Natural killer cell treated with Interleukin-12 subunit alpha and Interleukin-12 subunit beta and Interleukin-15 and Interleukin-18, amount 100 ng/mL, for 72 hours (primary cell): Measurements from ENCODE around the gene GBX2. TPM values are rescaled to one million over a fixed set of nuclear protein-coding genes. Genes with fewer than 3 reads are reported as not detected.

Source experiments
- ATAC-seq, 2 donors: fragments of 150-1000 bp; cut with Tn5 transposase in 1 of 2; sonication (Bioruptor Pico), chemical (Tn5 transposase) in 1 of 2; 2 replicates each; pipeline ENCODE4 v1.10.0; 2021
- DNase-seq: peaks from one replicate; pipeline ENCODE4 v3.0.0; 2022; ENCODE audit warnings: low spot score
- H3K27ac Mint-ChIP-seq, 2 donors: 1 replicate in 1 of 2; 2 replicates in 1 of 2; pipeline ENCODE4 v1.8.0; 2022; ENCODE audit warnings: mixed read lengths in 2 of 2, mild to moderate bottlenecking in 1 of 2, moderate library complexity in 1 of 2
- H3K27me3 Mint-ChIP-seq, 2 donors: 1 replicate in 1 of 2; 2 replicates in 1 of 2; pipeline ENCODE4 v1.8.0; 2022; ENCODE audit warnings: mixed read lengths in 2 of 2
- H3K36me3 Mint-ChIP-seq: one replicate; pipeline ENCODE4 v1.8.0; 2022; ENCODE audit warnings: mixed read lengths
- H3K4me1 Mint-ChIP-seq, 2 donors: 1 replicate in 1 of 2; 2 replicates in 1 of 2; pipeline ENCODE4 v1.8.0; 2022; ENCODE audit warnings: low read depth in 2 of 2, mixed read lengths in 2 of 2, mild to moderate bottlenecking in 1 of 2
- H3K4me3 Mint-ChIP-seq: one replicate; pipeline ENCODE4 v1.8.0; 2022; ENCODE audit warnings: mixed read lengths
- H3K9me3 Mint-ChIP-seq: 2 replicates; pipeline ENCODE4 v1.8.0; 2022; ENCODE audit warnings: mixed read lengths
- total RNA-seq, 2 donors: library from RNA; stranded (reverse); gene quantifications; one replicate each; pipeline ENCODE4 v1.2.3, GENCODE V29; 2022

GBX2 gene
- total RNA-seq, 2 donors from 2014 or later: not detected

DNA sequence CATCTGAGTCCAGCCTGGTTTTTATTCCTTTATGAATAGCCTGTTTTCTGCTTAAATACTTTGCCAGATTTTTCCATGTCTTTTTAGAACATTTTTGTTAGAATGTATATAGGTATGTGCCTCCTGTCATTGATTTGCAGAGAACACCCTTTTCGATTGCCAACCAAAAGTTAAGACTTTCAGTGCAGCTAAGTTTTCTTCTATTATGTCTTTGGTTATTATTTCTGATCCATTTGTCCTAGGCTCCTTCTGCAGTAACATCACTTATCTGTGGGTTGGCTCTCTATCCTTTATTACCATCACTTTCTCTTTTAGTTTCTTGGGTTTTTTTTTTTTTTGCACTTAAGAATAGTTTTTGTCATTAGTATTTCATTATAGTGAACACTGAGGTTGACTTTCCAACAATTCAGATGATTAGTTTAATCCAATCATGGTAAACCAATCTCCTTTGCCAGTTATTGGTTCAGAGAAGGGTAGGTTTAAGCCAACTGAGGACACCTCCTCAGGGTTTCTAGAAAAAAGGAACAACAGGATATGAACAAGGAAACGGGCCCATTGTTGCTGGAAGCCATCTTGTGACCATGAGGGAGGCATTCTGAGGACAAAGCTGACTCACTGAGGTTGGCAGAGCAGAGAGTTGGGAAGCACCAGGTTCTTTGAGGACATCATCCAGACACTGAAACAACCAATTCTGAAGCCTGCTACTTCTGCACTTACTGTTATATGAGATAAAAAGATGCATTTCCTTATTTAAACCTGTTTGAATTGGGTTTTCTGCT is 37.9 kb upstream of the GBX2 start:
- H3K9me3 Mint-ChIP-seq: no peaks in the 10 kb centered on the region
- H3K27me3 Mint-ChIP-seq: peaks cover 3 to 22% of the 10 kb centered on the region in 2 donors
- H3K27ac Mint-ChIP-seq: no peak overlapping the region
- DNase-seq (no peak), ATAC-seq (no peak)
- no peak overlapping the region for H3K4me3 Mint-ChIP-seq
- no peaks in the 10 kb centered on the region for H3K4me1 Mint-ChIP-seq
- no peaks in the 10 kb centered on the region for H3K36me3 Mint-ChIP-seq

GRCh38 chr2:236204953-236205352 is 36.8 kb upstream of the GBX2 start:
- Mint-ChIP-seq H3K36me3 (no peaks in the 10 kb centered on the region), H3K27me3 (peaks cover 4 to 24% of the 10 kb centered on the region in 2 donors), H3K4me3 (no peak overlapping the region), H3K9me3 (no peaks in the 10 kb centered on the region), H3K27ac (no peak overlapping the region), H3K4me1 (no peaks in the 10 kb centered on the region)
- no peak for DNase-seq
- peak in 1 of 2 donors; percentile 21 for ATAC-seq

DNA sequence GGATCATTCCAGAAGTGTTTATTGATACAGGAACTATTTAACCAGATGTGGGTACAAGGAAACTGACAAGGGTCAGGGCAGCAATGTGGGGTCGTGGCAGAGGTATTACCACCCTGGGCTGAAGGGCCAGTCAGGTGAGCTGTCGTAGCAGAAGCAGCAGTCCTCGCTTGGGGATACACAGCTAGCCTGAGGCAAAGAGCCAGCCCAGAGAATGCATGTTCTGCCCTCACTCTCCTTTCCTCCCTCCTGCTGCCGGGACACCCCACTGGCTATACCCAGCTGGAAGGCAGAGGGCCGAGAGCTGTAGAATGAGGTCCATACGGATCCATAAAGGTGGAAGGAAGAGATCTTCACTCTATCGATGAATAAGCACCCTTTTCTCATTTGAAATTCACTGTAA is 32.2 kb upstream of the GBX2 start:
- H3K27ac Mint-ChIP-seq: no peak overlapping the region
- ATAC-seq (no peak), DNase-seq (no peak)
- H3K36me3 Mint-ChIP-seq: no peaks in the 10 kb centered on the region
- no peaks in the 10 kb centered on the region for H3K9me3 Mint-ChIP-seq
- no peaks in the 10 kb centered on the region for H3K4me1 Mint-ChIP-seq
- no peak overlapping the region for H3K4me3 Mint-ChIP-seq
- H3K27me3 Mint-ChIP-seq: peaks cover 4 to 9% of the 10 kb centered on the region in 2 donors

- DNase-seq (no peak), ATAC-seq (no peak)
- H3K9me3 Mint-ChIP-seq: no peaks in the 10 kb centered on the region
- no peaks in the 10 kb centered on the region for H3K36me3 Mint-ChIP-seq
- no peak overlapping the region for H3K27ac Mint-ChIP-seq
- H3K27me3 Mint-ChIP-seq: peaks cover 12 to 13% of the 10 kb centered on the region in 2 donors
- H3K4me1 Mint-ChIP-seq: no peaks in the 10 kb centered on the region
- no peak overlapping the region for H3K4me3 Mint-ChIP-seq
Observed at GRCh38 chr2:236196366-236196765, 28.2 kb upstream of the GBX2 start.

- no peak overlapping the region for H3K27ac Mint-ChIP-seq
- no peaks in the 10 kb centered on the region for H3K9me3 Mint-ChIP-seq
- no peaks in the 10 kb centered on the region for H3K4me1 Mint-ChIP-seq
- ATAC-seq (no peak), DNase-seq (no peak)
- no peaks in the 10 kb centered on the region for H3K36me3 Mint-ChIP-seq
- H3K27me3 Mint-ChIP-seq: peaks cover 7 to 13% of the 10 kb centered on the region in 2 donors
- H3K4me3 Mint-ChIP-seq: no peak overlapping the region
Observed at GRCh38 chr2:236195726-236196125, 27.5 kb upstream of the GBX2 start.

GRCh38 chr2:236194786-236195185 is 26.6 kb upstream of the GBX2 start:
- no peak for DNase-seq
- ATAC-seq: no peak
- Mint-ChIP-seq H3K4me3 (no peak overlapping the region), H3K36me3 (no peaks in the 10 kb centered on the region), H3K27ac (no peak overlapping the region), H3K4me1 (no peaks in the 10 kb centered on the region), H3K27me3 (peaks cover 7 to 10% of the 10 kb centered on the region in 2 donors), H3K9me3 (no peaks in the 10 kb centered on the region)

- Mint-ChIP-seq H3K9me3 (no peaks in the 10 kb centered on the region), H3K27ac (no peak overlapping the region), H3K27me3 (peaks cover 7% of the 10 kb centered on the region in 2 donors), H3K36me3 (no peaks in the 10 kb centered on the region), H3K4me3 (no peak overlapping the region), H3K4me1 (no peaks in the 10 kb centered on the region)
- DNase-seq: no peak
- ATAC-seq: peak in 1 of 2 donors; percentile 36
Observed at GRCh38 chr2:236193026-236193425, 24.8 kb upstream of the GBX2 start.

GRCh38 chr2:236190674-236191073 is 22.5 kb upstream of the GBX2 start:
- Mint-ChIP-seq H3K9me3 (no peaks in the 10 kb centered on the region), H3K4me3 (no peak overlapping the region), H3K27ac (no peak overlapping the region), H3K27me3 (peaks cover 15 to 24% of the 10 kb centered on the region in 2 donors), H3K36me3 (no peaks in the 10 kb centered on the region), H3K4me1 (no peaks in the 10 kb centered on the region)
- DNase-seq: no peak
- no peak for ATAC-seq

DNA sequence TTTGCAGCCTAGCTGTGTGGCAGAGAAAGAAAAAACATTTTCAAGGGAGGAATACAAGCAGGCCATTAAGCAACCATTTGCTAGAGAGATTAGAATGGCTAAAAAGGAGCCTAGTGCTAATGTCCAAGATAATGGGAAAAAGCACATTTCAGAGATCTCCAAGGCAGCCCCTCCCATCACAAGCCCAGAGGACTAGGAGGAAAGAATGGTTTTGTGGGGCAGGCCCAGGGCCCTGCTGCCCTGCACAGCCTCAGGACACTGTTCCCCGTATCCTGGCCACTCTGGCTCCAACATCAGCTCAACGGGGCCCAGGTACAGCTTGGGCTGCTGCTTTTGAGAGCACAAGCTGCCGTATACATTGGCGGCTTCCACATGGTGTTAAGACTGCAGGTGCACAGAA is 16.5 kb upstream of the GBX2 start:
- Mint-ChIP-seq H3K27me3 (peaks cover 30 to 53% of the 10 kb centered on the region in 2 donors), H3K9me3 (no peaks in the 10 kb centered on the region), H3K4me1 (peaks cover 0 to 3% of the 10 kb centered on the region in 2 donors), H3K27ac (no peak overlapping the region), H3K36me3 (no peaks in the 10 kb centered on the region), H3K4me3 (no peak overlapping the region)
- DNase-seq (no peak), ATAC-seq (no peak)

DNA sequence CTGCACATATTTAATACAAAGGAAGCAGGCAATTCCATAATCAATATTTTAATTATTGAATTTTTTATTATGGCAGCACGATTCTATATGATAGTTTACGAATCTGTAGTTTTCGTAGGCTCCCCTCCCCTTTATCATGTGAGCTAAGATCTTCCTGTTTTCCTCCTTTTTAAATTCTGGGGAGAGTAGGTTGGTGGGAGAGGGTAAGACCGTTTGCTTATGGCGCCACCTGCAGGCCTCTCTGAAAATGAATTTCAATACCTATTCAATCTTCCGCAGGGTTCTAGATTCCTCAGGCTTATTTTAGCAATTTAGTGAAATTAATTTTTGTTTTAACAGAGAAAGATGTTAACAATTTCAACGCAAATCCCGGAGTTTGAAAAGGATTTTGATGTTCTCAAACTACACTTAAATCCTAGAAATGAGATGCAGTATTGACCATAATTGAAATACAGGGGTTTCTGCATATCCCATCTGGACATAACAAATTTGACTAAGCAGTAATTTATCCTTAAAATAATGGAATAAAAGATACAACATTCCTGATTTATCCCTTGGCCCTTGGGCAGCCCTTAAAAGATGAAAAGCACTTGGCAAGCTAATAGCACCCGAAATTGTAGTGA is 12.8 kb upstream of the GBX2 start:
- Mint-ChIP-seq H3K27me3 (peaks cover 32 to 40% of the 10 kb centered on the region in 2 donors), H3K36me3 (no peaks in the 10 kb centered on the region), H3K4me3 (no peak overlapping the region), H3K9me3 (no peaks in the 10 kb centered on the region), H3K27ac (no peak overlapping the region), H3K4me1 (peaks cover 0 to 8% of the 10 kb centered on the region in 2 donors)
- DNase-seq (no peak), ATAC-seq (no peak)

DNA sequence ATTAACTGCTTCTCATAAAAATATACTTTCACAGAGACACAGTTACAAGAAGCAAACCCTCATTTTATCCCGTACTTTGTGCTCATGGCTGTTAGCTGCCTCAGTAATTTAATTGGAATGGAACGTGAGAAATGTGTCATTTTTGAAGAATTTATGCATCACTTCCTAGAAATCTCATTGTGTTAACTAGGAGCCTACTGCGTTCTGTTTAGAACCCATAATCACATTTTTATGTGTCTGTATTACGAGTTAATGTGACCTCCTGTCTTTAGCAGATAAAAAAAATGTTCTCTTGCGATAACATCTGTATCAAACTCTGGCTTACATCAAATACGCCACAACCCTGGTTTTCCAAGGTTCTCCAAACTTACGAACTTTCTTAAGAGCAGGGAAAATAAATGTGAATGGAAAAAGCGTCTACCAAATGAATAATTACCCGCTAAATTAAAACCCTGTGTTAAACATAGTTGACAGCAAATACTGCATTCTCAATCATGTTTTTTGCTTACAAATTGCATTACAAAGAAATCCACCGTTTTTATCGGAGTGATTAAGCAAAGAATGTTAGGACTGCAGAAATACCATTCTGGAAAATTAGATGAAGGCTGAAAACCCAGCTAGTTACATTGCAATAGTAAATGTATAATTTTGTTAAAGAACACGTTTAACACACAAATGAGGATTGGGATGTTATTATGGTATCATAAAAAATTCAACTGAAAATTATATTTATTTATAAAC is 12.1 kb upstream of the GBX2 start:
- Mint-ChIP-seq H3K4me3 (no peak overlapping the region), H3K4me1 (peaks cover 0 to 11% of the 10 kb centered on the region in 2 donors), H3K36me3 (no peaks in the 10 kb centered on the region), H3K27ac (no peak overlapping the region), H3K9me3 (no peaks in the 10 kb centered on the region), H3K27me3 (peaks cover 37 to 41% of the 10 kb centered on the region in 2 donors)
- no peak for DNase-seq
- ATAC-seq: no peak

GRCh38 chr2:236179236-236180075 is 11.3 kb upstream of the GBX2 start:
- Mint-ChIP-seq H3K4me1 (peaks cover 0 to 11% of the 10 kb centered on the region in 2 donors), H3K4me3 (no peak overlapping the region), H3K36me3 (no peaks in the 10 kb centered on the region), H3K27me3 (peaks cover 42 to 46% of the 10 kb centered on the region in 2 donors), H3K27ac (no peak overlapping the region), H3K9me3 (no peaks in the 10 kb centered on the region)
- no peak for ATAC-seq
- no peak for DNase-seq

- peaks cover 47 to 52% of the 10 kb centered on the region in 2 donors for H3K27me3 Mint-ChIP-seq
- H3K9me3 Mint-ChIP-seq: no peaks in the 10 kb centered on the region
- peaks cover 0 to 11% of the 10 kb centered on the region in 2 donors for H3K4me1 Mint-ChIP-seq
- ATAC-seq: no peak
- no peaks in the 10 kb centered on the region for H3K36me3 Mint-ChIP-seq
- no peak overlapping the region for H3K4me3 Mint-ChIP-seq
- DNase-seq: no peak
- H3K27ac Mint-ChIP-seq: no peak overlapping the region
Observed at GRCh38 chr2:236178890-236179235, 10.7 kb upstream of the GBX2 start.
